HG03457 (cell line): ENCODE measurements around the gene CD48.
"Not testable (repeated sequence)": the region's sequence is repeated elsewhere in the genome, so short reads cannot be mapped to it uniquely, and the experiment has no call there.

Source experiments
- ATAC-seq: cut with Tn5 transposase; IDR thresholded peaks from one replicate; pipeline ENCODE4 v1.9.1; 2021; ENCODE audit warnings: moderate number of reproducible peaks; ENCODE audit not compliant: unreplicated experiment

CD48 gene

DNA sequence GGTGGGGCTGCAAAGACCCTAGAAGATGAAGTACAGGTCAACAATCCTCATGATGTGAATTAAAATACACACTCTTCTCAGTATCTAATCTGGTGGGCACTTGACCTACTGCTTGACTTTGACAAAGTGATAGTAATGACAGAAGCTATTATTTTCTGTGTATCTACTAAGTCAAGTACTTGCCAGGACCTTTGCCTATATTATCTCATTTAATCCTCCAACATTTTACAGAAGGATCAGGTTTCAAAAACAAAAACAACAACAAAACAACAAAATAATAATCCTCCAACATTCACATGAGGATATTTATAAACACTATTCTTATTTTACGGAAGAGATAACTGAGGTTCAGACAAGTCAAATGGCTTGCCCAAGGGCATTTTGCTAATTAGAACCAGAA is 4.4 kb upstream of the CD48 start:
- no peak for ATAC-seq

DNA sequence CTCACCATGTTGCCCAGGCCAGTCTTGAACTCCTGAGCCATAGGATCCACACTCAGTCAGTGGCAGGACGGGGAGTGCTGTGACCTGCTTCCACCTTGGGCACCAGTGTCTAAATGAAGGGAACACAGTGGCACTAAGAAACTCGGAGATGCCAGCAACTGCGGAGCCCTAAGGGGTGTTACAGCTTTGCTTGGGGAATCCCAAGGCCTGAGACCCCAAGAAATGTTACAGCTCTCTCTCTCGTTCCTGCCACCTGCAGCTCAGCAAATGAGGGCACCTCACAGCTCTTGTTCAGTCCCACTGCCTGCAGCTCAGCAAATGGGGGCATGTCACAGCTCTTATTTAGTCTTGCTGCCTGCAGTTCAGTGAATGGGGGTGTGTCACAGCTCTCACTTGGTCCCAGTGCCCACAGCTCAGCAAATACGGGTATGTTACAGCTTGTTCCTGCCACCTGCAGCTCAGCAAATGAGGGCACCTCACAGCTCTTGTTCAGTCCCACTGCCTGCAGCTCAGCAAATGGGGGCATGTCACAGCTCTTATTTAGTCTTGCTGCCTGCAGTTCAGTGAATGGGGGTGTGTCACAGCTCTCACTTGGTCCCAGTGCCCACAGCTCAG is 2.5 kb upstream of the CD48 start:
- ATAC-seq: not testable (repeated sequence)

DNA sequence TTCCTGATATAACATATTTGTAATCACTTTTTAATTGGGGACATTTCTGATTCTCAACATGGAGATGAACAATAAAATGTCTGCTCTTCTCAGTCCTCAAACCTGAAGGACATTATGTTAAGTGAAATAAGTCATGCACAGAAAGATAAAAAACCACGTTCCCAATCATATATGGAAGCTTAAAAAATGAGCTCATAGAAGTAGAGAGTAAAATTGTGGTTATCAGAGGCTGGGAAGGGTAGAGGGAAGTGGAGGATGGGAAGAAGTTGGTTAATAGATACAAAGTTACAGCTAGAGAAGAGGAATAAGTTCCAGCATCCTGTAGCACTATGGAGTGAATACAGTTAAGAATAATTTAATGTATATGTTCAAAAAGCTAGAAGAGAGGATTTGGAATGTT is 1.5 kb upstream of the CD48 start:
- no peak for ATAC-seq

DNA sequence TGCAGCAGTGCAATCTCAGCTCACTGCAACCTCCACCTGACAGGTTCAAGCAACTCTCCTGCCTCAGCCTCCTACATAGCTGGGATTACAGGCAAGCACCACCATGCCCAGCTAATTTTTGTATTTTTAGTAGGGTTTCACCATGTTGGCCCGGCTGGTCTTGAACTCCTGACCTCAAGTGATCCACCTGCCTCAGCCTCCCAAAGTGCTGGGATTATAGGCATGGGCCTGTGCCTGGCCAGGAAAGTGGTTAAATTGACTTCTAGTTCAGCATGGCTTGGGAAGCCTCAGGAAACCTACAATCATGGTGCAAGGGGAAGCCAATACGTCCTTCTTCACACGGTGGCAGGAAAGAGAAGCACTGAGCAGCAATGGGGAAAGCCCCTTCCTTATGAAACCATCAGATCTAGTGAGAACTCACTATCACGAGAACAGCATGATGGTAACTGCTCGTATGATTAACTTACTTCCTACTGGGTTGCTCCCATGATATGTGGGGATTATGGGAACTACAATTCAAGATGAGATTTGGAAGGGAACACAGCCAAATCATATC is 981 bp upstream of the CD48 start:
- ATAC-seq: peak; percentile 29

DNA sequence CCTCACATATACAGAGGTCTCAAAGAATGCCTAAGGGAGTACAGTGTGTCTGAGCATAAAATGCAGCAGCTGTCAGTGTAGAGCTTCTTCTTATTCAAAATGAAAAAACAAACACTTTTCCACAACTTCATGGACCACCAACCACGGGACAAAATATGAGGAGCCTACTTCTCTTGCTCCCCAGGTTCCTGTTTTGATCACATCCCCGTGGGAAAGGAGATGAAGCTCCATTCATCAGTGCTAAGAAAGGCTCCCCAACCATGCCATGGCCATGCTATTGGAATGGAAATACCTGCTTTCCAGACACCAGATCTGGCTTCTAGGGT is 383 bp downstream of the CD48 start:
- ATAC-seq: no peak

DNA sequence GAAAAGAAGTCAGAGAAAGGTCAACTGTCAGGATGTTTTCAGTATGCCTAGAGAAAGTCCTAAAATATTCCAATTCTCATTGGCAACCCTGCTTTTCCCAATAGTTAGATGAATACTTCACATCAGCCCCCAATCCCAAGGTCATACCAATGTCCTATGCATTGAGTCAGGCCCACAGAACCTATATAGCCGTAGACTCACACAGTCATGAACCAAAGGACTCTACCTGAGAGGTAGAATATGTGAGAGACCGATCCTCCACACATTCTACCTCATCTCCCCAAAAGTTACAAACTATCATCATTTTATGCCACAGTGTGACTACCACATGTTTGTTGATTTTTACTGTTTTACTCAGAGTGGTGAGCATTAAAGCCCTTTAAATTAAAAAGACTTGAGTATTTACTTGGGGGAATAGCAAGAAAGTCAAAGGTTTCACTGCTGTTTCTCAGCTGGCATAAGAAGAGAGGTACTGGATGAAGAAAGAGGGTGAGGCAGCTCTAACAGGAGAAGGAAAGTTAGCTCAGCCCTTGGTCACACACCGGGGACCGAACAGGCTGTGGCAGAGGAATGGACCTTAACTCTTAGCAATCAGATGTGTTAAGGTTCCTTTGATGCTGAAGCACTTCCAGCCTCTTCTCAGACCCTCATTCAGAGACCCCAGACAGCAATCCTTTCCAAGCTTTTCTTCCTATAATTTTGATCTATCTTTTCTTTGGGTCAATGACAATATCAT is 937 bp downstream of the CD48 start:
- no peak for ATAC-seq

DNA sequence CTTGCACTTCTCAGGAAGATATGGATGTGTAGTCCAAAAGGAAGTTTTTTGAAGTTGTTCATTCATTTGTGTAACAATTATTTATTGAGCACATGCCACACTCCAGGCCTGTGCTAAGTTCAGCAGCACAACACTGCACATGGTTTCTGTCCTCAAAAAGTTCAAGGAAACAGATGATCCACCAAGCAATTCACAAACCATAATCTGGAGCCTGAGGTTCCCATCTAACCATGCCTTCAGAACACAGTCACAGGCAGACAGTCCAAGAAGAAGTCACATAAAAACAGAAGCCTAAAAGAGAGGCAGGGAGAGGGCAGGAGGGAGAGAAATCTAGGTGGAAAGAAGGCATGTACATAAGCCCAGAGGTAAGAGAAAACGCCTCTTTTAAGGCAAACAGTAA is 1.9 kb downstream of the CD48 start:
- no peak for ATAC-seq

DNA sequence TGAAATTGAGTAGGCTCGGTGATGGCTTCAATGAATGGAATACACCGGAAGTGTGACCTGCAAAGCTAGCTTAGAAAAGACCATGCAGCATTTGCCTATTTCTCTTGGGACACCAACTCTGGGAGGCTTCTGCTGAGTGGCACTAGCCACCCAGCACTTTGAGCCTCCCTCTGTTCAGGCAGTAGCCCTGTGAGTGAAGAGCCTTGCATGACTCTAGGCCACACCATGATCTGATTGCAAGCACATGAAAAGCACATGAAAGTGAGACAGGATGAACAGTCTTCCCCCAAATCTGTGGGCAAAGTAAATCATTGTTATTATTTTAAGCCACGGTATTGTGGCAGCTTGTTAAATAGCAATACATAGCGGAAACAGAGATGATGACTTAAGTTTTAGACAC is 2.8 kb downstream of the CD48 start:
- ATAC-seq: no peak

DNA sequence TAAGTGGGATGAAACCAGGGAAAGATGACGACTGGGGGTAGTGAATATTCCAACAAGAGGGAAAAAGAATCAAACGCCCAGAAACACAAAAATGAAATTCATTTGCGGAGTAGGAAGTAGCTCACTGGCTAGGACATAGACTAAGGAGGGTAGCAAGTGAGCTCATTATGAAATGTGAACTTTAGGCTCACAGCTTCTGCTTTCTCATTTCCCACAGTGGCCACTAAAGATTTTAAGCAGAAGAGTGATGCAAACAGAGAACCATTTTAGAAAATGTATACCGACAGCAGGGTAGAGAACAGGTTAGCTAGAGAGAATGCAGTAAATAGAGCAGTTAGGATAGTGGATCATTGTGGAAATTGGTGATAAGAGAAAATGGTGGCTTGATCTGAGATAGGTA is 3.5 kb downstream of the CD48 start:
- no peak for ATAC-seq

DNA sequence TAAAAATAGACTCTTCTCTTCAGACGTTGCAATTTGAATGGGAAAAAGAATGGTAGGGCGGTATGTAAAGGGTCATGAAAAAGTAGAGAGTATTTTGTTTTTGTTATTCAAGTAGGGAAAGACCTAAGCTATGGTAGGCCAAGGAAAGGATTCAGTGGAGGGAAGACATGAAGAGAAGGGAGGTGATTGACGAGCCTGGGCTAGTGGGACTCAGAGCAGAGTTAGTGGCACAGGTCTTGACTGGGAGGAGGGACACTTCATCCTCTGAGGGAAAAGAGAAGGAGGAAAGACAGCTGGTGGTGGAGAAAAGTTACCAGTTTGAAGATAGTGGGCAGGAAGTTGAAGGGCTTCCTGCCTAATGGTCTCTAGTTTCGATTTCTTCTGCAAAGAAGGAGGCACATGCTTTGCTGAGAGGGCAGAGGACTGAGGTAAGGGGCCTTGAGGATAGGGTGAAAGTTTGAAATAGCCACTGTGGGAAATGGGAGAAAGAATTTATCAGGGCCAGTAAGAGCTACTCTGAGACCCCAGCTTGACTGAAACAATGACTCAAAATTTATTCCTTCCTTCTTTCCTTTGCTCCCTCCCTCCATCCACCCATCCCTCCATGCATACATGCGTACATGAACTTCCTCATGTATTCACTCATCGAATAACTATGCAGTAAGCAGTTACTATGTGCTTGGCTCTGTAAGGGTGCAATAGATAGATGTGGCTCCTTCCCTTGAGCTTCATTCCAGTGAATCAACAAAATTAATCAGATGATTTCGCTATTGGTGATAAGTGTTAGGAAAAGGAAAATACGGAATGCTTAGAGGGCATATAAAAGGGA is 4.2 kb downstream of the CD48 start:
- ATAC-seq: no peak

DNA sequence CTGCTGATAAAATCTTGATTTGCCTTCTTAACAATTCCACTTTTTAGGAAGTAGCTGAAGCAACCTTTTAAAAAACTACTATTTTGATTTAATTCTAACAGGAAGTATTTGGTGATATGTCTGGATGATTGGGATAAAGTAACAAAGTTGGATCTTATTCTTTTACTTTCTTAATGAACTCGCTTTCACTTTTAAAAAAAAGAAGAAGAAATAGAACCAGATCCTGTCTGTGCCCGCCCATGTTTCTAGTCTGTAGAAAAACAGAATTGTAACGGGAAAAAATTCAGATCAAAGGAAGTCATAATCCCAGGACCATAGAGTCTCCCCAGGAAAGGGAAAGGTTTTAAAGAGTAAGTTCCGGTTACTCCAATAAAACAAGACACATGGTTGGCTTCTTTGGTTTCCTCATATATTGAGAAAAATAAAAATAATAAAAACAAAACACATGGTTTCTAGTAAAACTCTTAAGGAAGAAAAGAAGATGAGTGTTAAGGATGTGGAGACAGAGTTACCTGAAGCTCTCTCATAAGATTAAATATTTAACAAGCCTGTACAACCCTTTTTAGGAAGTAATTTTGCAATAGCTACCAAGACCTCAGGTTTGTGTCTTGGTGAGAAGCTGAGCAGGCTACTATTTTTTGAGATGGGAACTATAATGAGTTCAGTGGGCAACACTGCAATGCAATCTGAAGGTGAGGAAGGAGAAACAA is 4.9 kb downstream of the CD48 start:
- no peak for ATAC-seq

DNA sequence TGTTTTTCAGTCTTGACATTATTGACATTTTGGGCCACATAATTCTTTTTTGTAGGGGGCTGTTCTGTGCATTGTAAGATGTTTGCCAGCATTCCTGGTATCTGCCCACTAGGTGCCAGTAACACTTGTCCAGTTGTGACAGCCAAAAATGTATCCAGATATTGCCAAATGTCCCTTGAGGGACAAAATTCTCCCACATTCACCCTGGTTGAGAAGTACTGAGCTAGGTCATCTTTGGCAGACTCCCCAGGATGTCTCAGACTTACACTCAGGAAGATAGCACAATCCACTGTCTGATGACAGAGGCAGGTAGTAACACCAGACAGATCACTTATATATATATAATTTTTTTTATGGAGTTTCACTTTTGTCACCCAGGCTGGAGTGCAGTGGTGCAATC is 5.9 kb downstream of the CD48 start:
- no peak for ATAC-seq

DNA sequence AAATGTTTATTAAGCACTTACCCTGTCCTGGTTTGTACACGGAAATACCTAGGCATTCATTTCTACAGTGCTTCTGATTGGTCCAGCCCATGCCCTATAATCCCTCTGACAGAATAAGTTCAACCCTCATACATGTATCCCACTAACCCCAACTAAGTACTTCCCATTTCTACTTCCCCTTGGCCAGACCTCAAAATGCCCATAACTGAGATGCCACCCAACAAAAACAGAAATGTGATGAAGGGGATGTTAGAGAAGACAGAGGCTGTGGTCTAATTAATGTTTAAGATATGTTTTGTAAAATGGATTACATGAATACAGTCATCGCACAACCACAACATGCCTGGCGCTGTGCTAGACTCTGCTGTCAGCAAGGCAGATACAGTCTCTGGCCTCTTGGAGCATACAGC is 6.4 kb downstream of the CD48 start:
- ATAC-seq: not testable (repeated sequence)

DNA sequence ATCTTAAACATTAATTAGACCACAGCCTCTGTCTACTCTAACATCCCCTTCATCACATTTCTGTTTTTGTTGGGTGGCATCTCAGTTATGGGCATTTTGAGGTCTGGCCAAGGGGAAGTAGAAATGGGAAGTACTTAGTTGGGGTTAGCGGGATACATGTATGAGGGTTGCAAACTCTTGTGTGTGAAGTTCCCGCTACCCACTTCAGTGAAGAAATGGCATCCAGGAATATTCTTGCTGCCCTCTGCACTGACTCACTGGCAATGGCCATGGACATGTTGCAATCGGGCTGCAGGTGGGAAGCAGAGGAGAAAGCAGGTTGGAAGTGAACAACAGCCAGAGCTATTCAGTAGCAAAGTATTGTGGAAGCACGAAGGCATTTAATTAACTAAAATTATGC is 7.4 kb downstream of the CD48 start:
- ATAC-seq: no peak

DNA sequence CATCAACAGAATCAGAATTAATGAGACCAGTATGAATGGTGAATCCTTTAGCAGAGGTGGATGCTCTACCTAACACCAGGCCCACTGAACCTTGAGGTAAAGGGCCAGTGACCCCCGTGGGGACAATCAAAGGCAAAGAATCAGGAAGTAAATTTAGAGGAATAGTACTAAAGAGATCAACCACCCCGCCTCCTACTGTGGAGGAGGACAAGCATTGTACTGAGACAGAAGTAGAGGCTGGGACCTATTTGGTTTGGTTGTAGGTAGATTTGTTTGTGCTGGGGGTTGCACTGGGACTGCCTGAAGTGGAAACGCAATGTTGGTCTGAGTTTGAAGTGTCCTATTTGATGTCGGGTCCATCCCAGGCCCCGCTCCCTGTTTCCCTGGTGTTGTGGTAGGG is 9.5 kb downstream of the CD48 start:
- ATAC-seq: no peak

DNA sequence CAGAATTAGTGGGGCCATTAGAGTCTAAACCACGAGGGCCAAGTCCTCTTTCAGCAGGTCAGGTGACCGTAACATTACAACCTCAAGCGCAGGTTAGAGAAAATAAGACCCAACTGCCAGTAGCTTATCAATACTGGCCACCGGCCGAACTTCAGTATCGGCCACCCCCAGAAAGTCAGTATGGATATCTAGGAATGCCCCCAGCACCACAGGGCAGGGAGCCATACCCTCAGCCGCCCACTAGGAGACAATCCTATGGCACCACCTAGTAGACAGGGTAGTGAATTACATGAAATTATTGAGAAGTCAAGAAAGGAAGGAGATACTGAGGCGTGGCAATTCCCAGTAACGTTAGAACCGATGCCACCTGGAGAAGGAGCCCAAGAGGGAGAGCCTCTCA is 19.2 kb downstream of the CD48 start:
- ATAC-seq: not testable (repeated sequence)

DNA sequence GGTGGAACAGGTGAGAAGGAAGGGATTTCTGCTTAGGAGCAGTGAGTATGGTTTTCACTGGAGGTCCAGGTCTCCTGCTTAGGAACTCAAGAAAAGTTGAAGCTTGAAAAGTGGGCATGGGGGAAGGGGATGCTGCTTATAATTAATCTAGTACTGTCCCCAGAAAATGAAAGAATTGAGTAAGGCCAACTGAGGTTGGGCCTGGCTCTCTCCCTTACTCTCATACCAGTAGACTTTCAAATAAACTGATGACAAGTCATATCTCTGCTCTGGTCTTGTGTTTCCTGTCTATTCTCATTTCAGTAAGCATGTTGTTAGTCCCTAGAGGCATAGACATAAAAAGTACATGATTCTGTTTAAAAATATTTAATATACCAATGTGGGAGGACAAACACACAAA is 26.4 kb downstream of the CD48 start:
- ATAC-seq: no peak

DNA sequence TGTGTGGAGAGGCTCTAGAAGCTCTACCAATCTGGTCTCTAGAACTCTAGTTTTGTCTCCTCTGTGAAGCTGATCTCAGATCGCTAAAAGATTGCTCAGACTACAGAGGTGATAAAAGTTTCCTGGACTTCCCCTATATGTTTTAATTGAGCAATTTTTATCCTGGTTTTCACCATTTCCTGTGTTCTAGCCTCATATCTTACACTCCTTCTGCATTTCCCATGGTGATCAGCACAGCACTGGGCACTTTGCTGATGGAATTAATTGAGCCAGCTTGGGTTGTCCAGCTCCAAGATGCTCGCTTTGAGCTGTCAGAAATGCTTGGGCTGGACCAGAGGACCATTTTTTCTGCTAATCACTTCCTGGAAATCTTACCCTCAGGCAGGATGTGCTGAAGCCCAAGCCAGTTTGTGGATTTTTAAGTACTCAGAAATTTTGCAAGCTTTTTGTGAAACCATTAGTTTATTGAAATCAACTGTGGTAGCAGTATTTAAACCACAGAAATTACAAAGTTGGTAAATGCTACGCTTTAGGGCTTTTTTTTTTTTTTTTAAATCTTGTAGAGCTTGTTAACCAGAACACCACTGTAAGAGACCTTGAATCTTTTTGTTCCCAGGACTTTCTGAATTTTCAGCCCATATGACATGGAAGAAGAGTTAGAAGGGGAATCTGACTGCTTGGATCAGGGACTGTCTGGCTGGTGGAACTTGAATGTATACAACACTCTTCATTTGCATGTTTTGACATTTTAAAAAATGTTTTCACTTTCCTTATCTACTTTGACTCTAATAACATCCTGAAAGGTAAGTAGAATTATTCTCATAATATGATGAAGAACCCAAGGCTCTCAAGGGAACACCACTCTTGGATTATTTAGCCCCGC is 28.4 kb downstream of the CD48 start:
- ATAC-seq: no peak

DNA sequence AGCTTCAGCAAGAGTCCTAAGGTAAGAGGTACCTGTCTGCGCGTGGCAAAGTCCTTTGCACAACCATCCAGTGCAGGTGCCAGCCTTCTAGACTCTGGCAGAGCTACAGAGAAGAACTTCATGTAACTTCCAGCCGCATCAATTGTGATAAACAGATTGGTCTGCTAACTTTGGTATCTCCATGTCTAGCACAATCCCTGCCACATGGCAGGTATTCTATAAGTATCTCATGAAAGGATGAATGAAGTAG is 29.8 kb downstream of the CD48 start:
- no peak for ATAC-seq

DNA sequence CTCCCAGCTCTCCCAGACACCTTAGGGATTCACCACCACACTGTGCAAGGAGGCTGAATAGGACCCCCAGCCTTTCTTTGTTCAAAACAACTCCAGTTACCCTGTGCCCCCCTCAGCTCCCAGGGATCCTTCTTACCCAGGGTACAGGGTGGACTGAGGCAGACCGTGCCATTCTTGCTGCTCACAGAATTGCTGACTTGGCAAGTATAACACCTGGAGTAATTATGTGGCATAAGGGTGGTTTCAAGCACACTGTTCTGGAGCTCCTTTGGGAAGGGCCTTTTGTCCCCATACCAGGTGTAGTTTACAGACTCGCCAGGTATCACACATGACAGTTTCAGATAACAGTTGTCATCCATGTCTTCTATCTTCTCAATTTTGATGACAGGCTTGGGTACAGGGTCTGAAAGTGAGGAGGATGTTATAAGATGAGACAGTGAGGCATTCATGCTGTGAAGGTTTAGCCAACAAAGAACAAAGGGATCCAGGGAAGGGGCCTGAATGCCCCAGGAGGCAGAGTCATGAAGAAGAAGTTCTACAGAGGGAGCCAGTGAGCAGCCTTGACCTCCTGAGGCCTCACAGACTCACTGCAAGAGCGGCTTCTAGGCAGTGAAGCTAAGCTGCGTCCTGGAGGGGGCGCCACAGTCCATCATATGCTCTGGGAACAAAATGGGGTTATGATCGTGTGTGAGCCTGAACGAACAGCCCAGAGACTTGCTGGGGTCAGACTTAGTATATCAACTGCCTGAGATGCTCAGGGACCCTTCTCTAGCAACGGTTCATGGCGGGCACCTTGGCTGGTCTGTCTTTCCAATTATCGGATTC is 30.3 kb downstream of the CD48 start:
- no peak for ATAC-seq
